Esophagus muscularis mucosa (tissue), 4 donors: ENCODE data around the gene NSD2. TPM values are rescaled to one million over a fixed set of nuclear protein-coding genes. Genes with fewer than 3 reads are reported as not detected.

Experiments
- DNase-seq: peaks from one replicate; pipeline ENCODE4 v3.0.0-alpha.2; 2017; ENCODE audit errors: extremely low spot score
- H3K27ac ChIP-seq, 4 donors: fragments of 200-600 bp; sonication (generic); replicated peaks in 1 of 4; 1 replicate in 3 of 4; 2 replicates in 1 of 4; pipeline ENCODE4 v1.5.1; 2016 to 2019; ENCODE audit warnings: mild to moderate bottlenecking in 1 of 4
- H3K27me3 ChIP-seq, 4 donors: fragments of 200-600 bp; sonication (generic); one replicate each; pipeline versions ENCODE4 v1.5.1 to v1.6.0; 2016 to 2019
- H3K36me3 ChIP-seq, 4 donors: fragments of 200-600 bp; sonication (generic); one replicate each; pipeline ENCODE4 v1.5.1; 2016 to 2019
- H3K4me1 ChIP-seq, 4 donors: fragments of 200-600 bp; sonication (generic); one replicate each; pipeline ENCODE4 v1.5.1; 2016 to 2019
- H3K4me3 ChIP-seq, 4 donors: fragments of 200-600 bp; sonication (generic); 1 replicate in 2 of 4; 2 replicates in 2 of 4; pipeline ENCODE4 v1.5.1; 2016 to 2019; ENCODE audit warnings: mild to moderate bottlenecking in 4 of 4, moderate library complexity in 1 of 4
- H3K9me3 ChIP-seq, 4 donors: fragments of 200-600 bp; sonication (generic); 1 replicate in 3 of 4; 2 replicates in 1 of 4; pipeline ENCODE4 v1.5.1; 2016 to 2019
- CTCF ChIP-seq, 3 experiments: fragments of 200-600 bp in 2 of 3; fragments of 450-650 bp in 1 of 3; sonication (generic) in 2 of 3; IDR thresholded peaks; one replicate each; pipeline ENCODE4 v1.5.1; 2017 to 2019; ENCODE audit warnings: antibody characterized with exemption in 3 of 3, mild to moderate bottlenecking in 2 of 3, moderate library complexity in 1 of 3
- EP300 ChIP-seq: sonication (generic); formaldehyde crosslinking; IDR thresholded peaks from one replicate; pipeline ENCODE4 v1.6.1; 2017; ENCODE audit warnings: antibody characterized with exemption
- POLR2A ChIP-seq: fragments of 450-650 bp; IDR thresholded peaks from one replicate; pipeline ENCODE4 v1.6.1; 2017; ENCODE audit warnings: antibody characterized with exemption, moderate library complexity, mild to moderate bottlenecking, low read depth
- POLR2AphosphoS5 ChIP-seq, 2 donors: sonication (generic); formaldehyde crosslinking; IDR thresholded peaks; one replicate each; pipeline ENCODE4 v1.6.1; 2017; ENCODE audit warnings: antibody characterized with exemption in 2 of 2
- WGBS: methylation state at CpG from one replicate; pipeline ENCODE4 v1.1.5; 2018; 5-methylcytosine and 5-hydroxymethylcytosine counted together
- intact Hi-C: fragments of 100-400 bp; cut with DNase I; formaldehyde crosslinking; loops from one replicate; pipeline ENCODE4 v1.15.1; 2023
- total RNA-seq, 4 donors: library from RNA; depleted of rRNA; stranded (reverse); fragments of >200 nt; gene quantifications; one replicate each; pipeline versions ENCODE4 v1.1.0 to v1.2.1, GENCODE V29; 2016

Gene NSD2
- total RNA-seq, 4 donors from 2014 or later: 31.8 to 44.2 (median 37.5) TPM

- no peak for TF ChIP-seq EP300
- no peak for TF ChIP-seq POLR2A
- no peak for TF ChIP-seq POLR2AphosphoS5 (IDR thresholded peaks at IDR 0.05)
- TF ChIP-seq CTCF (IDR thresholded peaks at IDR 0.05): no peak
- WGBS: 94% methylated on average over 16 of the region's 16 CpGs
- no peak for DNase-seq
- Histone ChIP-seq H3K27ac (no peak overlapping the region), H3K4me1 (no peaks in the 10 kb centered on the region), H3K4me3 (no peak overlapping the region), H3K9me3 (no peaks in the 10 kb centered on the region), H3K36me3 (peaks cover 16 to 71% (median 69%) of the 10 kb centered on the region in 4 donors), H3K27me3 (no peaks in the 10 kb centered on the region)
- intact Hi-C loops: no loop called here
These were observed 100.4 kb downstream of the NSD2 start for GRCh38 chr4:1971456-1972200.

- intact Hi-C loops: no loop called here
These were observed 101.2 kb downstream of the NSD2 start for GRCh38 chr4:1972414-1972813.

GRCh38 chr4:1973218-1973617, 102.0 kb downstream of the NSD2 start:
- WGBS: 92% methylated on average over 12 of the region's 12 CpGs
- no peak for TF ChIP-seq CTCF (IDR thresholded peaks at IDR 0.05)
- no peak for TF ChIP-seq POLR2A
- H3K4me3 ChIP-seq: no peak overlapping the region
- no peaks in the 10 kb centered on the region for H3K27me3 ChIP-seq
- peaks cover 25 to 87% (median 83%) of the 10 kb centered on the region in 4 donors for H3K36me3 ChIP-seq
- H3K4me1 ChIP-seq: no peaks in the 10 kb centered on the region
- no peaks in the 10 kb centered on the region for H3K9me3 ChIP-seq
- no peak for DNase-seq
- intact Hi-C loops: no loop called here
- H3K27ac ChIP-seq: no peak overlapping the region

More at GRCh38 chr4:1972414-1972813, 101.2 kb downstream of the NSD2 start:
- Histone ChIP-seq H3K4me3 (no peak overlapping the region), H3K9me3 (no peaks in the 10 kb centered on the region), H3K27me3 (no peaks in the 10 kb centered on the region), H3K36me3 (peaks cover 23 to 79% (median 77%) of the 10 kb centered on the region in 4 donors), H3K4me1 (no peaks in the 10 kb centered on the region), H3K27ac (no peak overlapping the region)
- TF ChIP-seq POLR2AphosphoS5 (IDR thresholded peaks at IDR 0.05): no peak
- no peak for TF ChIP-seq CTCF (IDR thresholded peaks at IDR 0.05)
- no peak for TF ChIP-seq POLR2A
- TF ChIP-seq EP300: no peak
- 92% methylated on average over 9 of the region's 10 CpGs for WGBS
- no peak for DNase-seq

GRCh38 chr4:1973661-1974060, 102.5 kb downstream of the NSD2 start:
- Histone ChIP-seq H3K4me3 (no peak overlapping the region), H3K9me3 (no peaks in the 10 kb centered on the region), H3K4me1 (no peaks in the 10 kb centered on the region), H3K27me3 (no peaks in the 10 kb centered on the region), H3K27ac (no peak overlapping the region), H3K36me3 (peaks cover 30 to 90% (median 86%) of the 10 kb centered on the region in 4 donors)
- TF ChIP-seq POLR2AphosphoS5 (IDR thresholded peaks at IDR 0.05): no peak
- TF ChIP-seq EP300: no peak
- no peak for TF ChIP-seq CTCF (IDR thresholded peaks at IDR 0.05)
- no peak for TF ChIP-seq POLR2A
- intact Hi-C loops: no loop called here
- no peak for DNase-seq
- 96% methylated on average over 18 of the region's 18 CpGs for WGBS

- Histone ChIP-seq H3K36me3 (peaks cover 38 to 92% (median 88%) of the 10 kb centered on the region in 4 donors), H3K4me3 (no peak overlapping the region), H3K9me3 (no peaks in the 10 kb centered on the region), H3K27me3 (no peaks in the 10 kb centered on the region), H3K4me1 (no peaks in the 10 kb centered on the region), H3K27ac (no peak overlapping the region)
- TF ChIP-seq CTCF (IDR thresholded peaks at IDR 0.05) (no peak), POLR2A (no peak), POLR2AphosphoS5 (IDR thresholded peaks at IDR 0.05) (no peak), EP300 (no peak)
- 90% methylated on average over 8 of the region's 8 CpGs for WGBS
- intact Hi-C loops: no loop called here
- DNase-seq: no peak
These were observed 103.6 kb downstream of the NSD2 start for GRCh38 chr4:1974840-1975239.
